ENCODE results near the gene CD82. TPM values are rescaled to one million over a fixed set of nuclear protein-coding genes. Genes with fewer than 3 reads are reported as not detected.

CD82 gene
- total RNA-seq, 1 experiment from 2014 or later: 32.6 TPM

DNA sequence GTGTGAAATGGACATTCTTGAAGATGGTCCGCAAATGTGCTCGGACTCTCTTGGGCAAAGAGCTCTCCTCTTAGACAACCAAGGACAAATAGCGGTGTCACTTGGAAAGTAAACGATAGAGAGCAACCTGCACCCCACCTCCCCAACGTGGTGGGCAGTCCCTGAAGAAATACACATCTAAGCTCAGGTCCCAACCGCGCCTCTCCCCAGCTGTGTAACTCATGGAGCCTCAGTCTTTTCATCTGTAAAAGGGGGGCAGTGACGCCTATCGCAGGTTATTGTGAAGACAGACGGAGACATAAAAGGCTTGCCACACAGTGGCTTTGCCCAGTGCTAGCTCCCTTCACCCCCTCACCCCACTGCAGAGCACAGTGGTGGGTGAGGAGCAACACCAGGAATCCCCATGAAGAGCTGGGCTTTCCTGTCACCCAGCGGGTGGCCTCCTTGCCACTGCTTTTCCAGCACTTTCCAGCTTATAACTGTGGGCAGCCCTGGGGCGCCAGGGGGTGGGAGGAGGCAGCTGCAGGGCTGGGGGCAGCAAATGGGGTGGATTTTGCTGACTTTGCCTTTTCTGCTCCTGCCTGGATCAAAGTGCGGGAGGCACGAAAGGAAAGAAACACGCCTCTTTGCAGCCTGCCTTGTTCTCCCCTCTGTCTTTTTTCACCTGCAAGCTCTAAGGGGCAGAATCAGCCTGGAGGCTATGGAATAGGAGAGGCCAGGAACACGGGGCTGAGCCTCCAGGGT is 87.6 kb downstream of the CD82 start:
- Mint-ChIP-seq H3K9me3 (ENCODE audit: low read depth, unreplicated experiment) (no peaks in the 10 kb centered on the region), H3K4me3 (ENCODE audit: low read depth, unreplicated experiment) (no peak overlapping the region), H3K36me3 (ENCODE audit: insufficient read depth, unreplicated experiment) (no peaks in the 10 kb centered on the region), H3K27me3 (ENCODE audit: unreplicated experiment) (peaks cover 62% of the 10 kb centered on the region), H3K4me1 (ENCODE audit: low read depth, unreplicated experiment) (no peaks in the 10 kb centered on the region), H3K27ac (ENCODE audit: unreplicated experiment) (no peak overlapping the region)
- intact Hi-C loops (cut with micrococcal nuclease; ENCODE audit: unreplicated experiment): no loop called here
- BruUV-seq (replicated peaks): no TSS peak
- TF ChIP-seq, protein P1, sequence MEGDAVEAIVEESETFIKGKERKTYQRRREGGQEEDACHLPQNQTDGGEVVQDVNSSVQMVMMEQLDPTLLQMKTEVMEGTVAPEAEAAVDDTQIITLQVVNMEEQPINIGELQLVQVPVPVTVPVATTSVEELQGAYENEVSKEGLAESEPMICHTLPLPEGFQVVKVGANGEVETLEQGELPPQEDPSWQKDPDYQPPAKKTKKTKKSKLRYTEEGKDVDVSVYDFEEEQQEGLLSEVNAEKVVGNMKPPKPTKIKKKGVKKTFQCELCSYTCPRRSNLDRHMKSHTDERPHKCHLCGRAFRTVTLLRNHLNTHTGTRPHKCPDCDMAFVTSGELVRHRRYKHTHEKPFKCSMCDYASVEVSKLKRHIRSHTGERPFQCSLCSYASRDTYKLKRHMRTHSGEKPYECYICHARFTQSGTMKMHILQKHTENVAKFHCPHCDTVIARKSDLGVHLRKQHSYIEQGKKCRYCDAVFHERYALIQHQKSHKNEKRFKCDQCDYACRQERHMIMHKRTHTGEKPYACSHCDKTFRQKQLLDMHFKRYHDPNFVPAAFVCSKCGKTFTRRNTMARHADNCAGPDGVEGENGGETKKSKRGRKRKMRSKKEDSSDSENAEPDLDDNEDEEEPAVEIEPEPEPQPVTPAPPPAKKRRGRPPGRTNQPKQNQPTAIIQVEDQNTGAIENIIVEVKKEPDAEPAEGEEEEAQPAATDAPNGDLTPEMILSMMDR (IDR thresholded peaks at IDR 0.05; ENCODE audit: unreplicated experiment): no peak
- no peak for DNase-seq
- CTCF ChIA-PET: no interaction called here

DNA sequence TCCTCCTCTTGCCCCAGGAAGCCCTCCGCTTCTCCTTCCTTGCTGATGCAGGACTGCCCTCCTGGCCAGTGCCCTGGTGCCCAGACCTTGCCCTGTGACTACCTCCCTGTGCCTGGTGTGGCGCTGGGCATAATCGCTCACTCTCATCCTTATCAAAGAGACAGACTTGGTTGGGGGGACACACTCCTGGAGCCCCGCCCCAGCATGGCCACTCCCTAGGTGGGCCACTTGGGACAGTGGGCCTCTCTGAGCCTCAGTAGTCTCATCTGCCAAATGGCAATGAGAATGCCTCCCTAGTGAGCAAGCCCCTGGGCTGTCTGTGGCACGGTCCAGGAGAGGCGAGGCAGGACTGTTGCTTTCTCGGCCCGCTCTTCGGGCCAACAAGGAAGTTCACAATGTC is 88.6 kb downstream of the CD82 start:
- no peaks in the 10 kb centered on the region for H3K9me3 Mint-ChIP-seq (ENCODE audit: low read depth, unreplicated experiment)
- CTCF ChIA-PET: no interaction called here
- BruUV-seq (replicated peaks): no TSS peak
- H3K27ac Mint-ChIP-seq (ENCODE audit: unreplicated experiment): no peak overlapping the region
- TF ChIP-seq, protein P1 (IDR thresholded peaks at IDR 0.05; ENCODE audit: unreplicated experiment): no peak
- peaks cover 62% of the 10 kb centered on the region for H3K27me3 Mint-ChIP-seq (ENCODE audit: unreplicated experiment)
- H3K4me1 Mint-ChIP-seq (ENCODE audit: low read depth, unreplicated experiment): no peaks in the 10 kb centered on the region
- DNase-seq: no peak
- H3K4me3 Mint-ChIP-seq (ENCODE audit: low read depth, unreplicated experiment): no peak overlapping the region
- intact Hi-C loops (cut with micrococcal nuclease; ENCODE audit: unreplicated experiment): no loop called here
- H3K36me3 Mint-ChIP-seq (ENCODE audit: insufficient read depth, unreplicated experiment): no peaks in the 10 kb centered on the region

DNA sequence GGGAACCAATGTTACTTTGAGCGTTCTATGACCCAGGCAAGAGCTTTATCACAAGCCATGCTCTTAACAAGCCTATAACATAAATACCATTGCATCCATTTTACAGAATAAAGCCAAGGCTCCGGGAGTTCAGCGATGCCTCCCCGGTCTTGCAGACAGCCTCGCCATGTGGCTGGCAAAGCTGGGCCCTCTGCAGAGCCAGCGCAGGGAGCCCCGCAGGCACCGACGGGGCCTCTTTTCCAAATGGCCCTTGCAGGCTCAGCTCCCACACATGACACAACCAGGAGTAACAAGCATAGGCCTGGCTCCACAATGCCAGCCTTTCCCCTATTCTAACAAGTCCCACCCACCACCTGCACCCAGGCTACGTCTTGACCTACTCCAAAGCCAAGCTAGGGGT is 89.1 kb downstream of the CD82 start:
- intact Hi-C loops (cut with micrococcal nuclease; ENCODE audit: unreplicated experiment): no loop called here
- CTCF ChIA-PET: no interaction called here
- Mint-ChIP-seq H3K36me3 (ENCODE audit: insufficient read depth, unreplicated experiment) (no peaks in the 10 kb centered on the region), H3K9me3 (ENCODE audit: low read depth, unreplicated experiment) (no peaks in the 10 kb centered on the region), H3K4me1 (ENCODE audit: low read depth, unreplicated experiment) (no peaks in the 10 kb centered on the region), H3K27ac (ENCODE audit: unreplicated experiment) (no peak overlapping the region), H3K27me3 (ENCODE audit: unreplicated experiment) (peaks cover 62% of the 10 kb centered on the region), H3K4me3 (ENCODE audit: low read depth, unreplicated experiment) (no peak overlapping the region)
- TF ChIP-seq, protein P1 (IDR thresholded peaks at IDR 0.05; ENCODE audit: unreplicated experiment): no peak
- no TSS peak for BruUV-seq (replicated peaks)
- no peak for DNase-seq

DNA sequence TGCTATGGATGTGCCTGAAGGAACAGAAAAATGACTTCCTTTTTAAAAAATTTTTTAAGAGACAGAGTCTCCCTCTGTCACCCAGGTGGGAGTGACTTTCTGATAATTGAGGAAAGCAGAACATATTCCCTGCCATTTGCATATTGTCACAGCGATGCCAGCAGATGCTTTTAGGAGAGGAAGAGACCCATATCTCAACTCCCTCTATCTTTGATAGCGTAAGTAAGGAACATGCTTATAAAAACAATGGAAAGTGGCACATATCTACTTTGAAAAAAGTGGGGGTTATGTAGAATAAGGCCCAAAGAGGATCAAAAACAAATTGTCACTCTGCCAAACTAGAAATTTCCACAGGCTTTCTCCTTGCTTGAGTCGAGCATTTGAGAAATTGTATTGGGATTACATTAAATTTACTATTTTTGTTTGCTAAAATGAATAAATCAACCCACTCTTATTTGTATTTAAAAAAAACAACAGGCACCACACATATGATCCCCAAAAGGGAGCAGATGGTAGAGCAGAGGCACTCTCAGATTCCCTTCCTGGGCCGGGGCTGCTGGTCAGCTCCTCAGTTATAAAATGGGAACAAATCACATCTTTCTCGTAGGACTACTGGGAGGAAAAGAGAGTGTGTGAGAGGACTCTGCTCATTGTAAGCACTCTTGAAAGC is 92.5 kb downstream of the CD82 start:
- Mint-ChIP-seq H3K4me1 (ENCODE audit: low read depth, unreplicated experiment) (no peaks in the 10 kb centered on the region), H3K9me3 (ENCODE audit: low read depth, unreplicated experiment) (no peaks in the 10 kb centered on the region), H3K27ac (ENCODE audit: unreplicated experiment) (no peak overlapping the region), H3K27me3 (ENCODE audit: unreplicated experiment) (peaks cover 67% of the 10 kb centered on the region), H3K4me3 (ENCODE audit: low read depth, unreplicated experiment) (no peak overlapping the region), H3K36me3 (ENCODE audit: insufficient read depth, unreplicated experiment) (no peaks in the 10 kb centered on the region)
- TF ChIP-seq, protein P1 (IDR thresholded peaks at IDR 0.05; ENCODE audit: unreplicated experiment): no peak
- CTCF ChIA-PET: interaction anchor here (0.7 to 0.8 kb wide), 2 partner anchors 117 to 253 kb away, joined by 3 read pairs; no protein-coding TSS in a partner anchor
- BruUV-seq (replicated peaks): no TSS peak
- DNase-seq: no peak
- intact Hi-C loops (cut with micrococcal nuclease; ENCODE audit: unreplicated experiment): no loop called here
